Measurements from ENCODE around the gene HEXA. TPM values are rescaled to one million over a fixed set of nuclear protein-coding genes. Genes with fewer than 3 reads are reported as not detected.

HEXA gene
- total and polyA plus RNA-seq, 2 of the 8 experiments (the other 6 are each of a cell fraction or from before 2014, with no cell fraction given), result 52.5 to 73.7 TPM

DNA sequence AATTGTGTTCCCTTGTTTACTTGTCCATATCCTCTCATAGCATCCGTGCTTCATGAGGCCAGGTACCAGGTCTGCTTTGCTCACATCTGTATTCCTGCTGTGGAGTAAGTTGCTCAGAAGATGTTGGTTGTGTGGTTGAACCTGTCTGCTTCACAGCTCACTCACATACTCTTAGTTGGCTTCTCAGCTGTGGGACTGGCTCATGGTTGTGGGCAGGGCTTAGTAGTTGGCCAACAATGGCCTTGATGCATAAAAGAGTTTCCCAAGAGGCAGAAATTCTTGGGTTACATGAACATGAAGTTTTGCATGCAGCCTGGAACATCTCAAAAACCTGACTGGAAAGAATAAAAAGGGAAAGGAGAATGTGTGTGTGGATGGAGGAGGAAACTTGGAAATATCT lies 72.9 kb downstream of the HEXA start (continued):
- no peak for TF ChIP-seq CTCF (IDR thresholded peaks at IDR 0.05; ENCODE audit: control extremely low read depth in 1 of 3, insufficient read depth in 1 of 3, low read depth in 1 of 3, low read length in 3 of 3)

Other genes starting within 250 kb of the HEXA start
- 0.36 and 1.5 TPM in 2 replicates for gene GRAMD2A, start 178.2 kb downstream of the HEXA start, total RNA-seq (2021; fragmentation: NEBNext Ultra II Directional; extraction: Animal tissue kit (Norgen Biotek cat#: 25700))
- 0.57 and 0.66 TPM in 2 replicates for gene GRAMD2A, start 178.2 kb downstream of the HEXA start, polyA plus RNA-seq (2011; rRNA removed)
- gene PKM, start 144.8 kb downstream of the HEXA start, total RNA-seq (2021; fragmentation: NEBNext Ultra II Directional; extraction: Animal tissue kit (Norgen Biotek cat#: 25700)), result 761 and 780 TPM in 2 replicates
- gene PKM, start 144.8 kb downstream of the HEXA start, polyA plus RNA-seq (2011; rRNA removed), result 856 and 1,089 TPM in 2 replicates
- gene PARP6, start 103.5 kb downstream of the HEXA start, total RNA-seq (2021; fragmentation: NEBNext Ultra II Directional; extraction: Animal tissue kit (Norgen Biotek cat#: 25700)), result 33.0 and 39.8 TPM in 2 replicates
- gene PARP6, start 103.5 kb downstream of the HEXA start, polyA plus RNA-seq (2011; rRNA removed), result 44.8 and 45.3 TPM in 2 replicates
- gene CELF6, start 55.9 kb downstream of the HEXA start, total RNA-seq (2021; fragmentation: NEBNext Ultra II Directional; extraction: Animal tissue kit (Norgen Biotek cat#: 25700)), result 0.19 TPM in 1 of 2 replicates, not detected in the other
- 0.05 and 0.09 TPM in 2 replicates for gene CELF6, start 55.9 kb downstream of the HEXA start, polyA plus RNA-seq (2011; rRNA removed)
- gene TMEM202, start 22.3 kb upstream of the HEXA start, total RNA-seq (2021; fragmentation: NEBNext Ultra II Directional; extraction: Animal tissue kit (Norgen Biotek cat#: 25700)), result not detected in 2 replicates
- not detected in 2 replicates for gene TMEM202, start 22.3 kb upstream of the HEXA start, polyA plus RNA-seq (2011; rRNA removed)
- gene ARIH1, start 98.3 kb upstream of the HEXA start, total RNA-seq (2021; fragmentation: NEBNext Ultra II Directional; extraction: Animal tissue kit (Norgen Biotek cat#: 25700)), result 169 and 179 TPM in 2 replicates
- 15.6 and 32.7 TPM in 2 replicates for gene ARIH1, start 98.3 kb upstream of the HEXA start, polyA plus RNA-seq (2011; rRNA removed)